ENCODE data around the gene SLC1A4. TPM values are rescaled to one million over a fixed set of nuclear protein-coding genes. Genes with fewer than 3 reads are reported as not detected.
A peak's percentile ranks its signal among the peaks of the same experiment; 100 is the strongest.

The SLC1A4 gene
- total RNA-seq, 1 donor = 7.8 TPM

DNA sequence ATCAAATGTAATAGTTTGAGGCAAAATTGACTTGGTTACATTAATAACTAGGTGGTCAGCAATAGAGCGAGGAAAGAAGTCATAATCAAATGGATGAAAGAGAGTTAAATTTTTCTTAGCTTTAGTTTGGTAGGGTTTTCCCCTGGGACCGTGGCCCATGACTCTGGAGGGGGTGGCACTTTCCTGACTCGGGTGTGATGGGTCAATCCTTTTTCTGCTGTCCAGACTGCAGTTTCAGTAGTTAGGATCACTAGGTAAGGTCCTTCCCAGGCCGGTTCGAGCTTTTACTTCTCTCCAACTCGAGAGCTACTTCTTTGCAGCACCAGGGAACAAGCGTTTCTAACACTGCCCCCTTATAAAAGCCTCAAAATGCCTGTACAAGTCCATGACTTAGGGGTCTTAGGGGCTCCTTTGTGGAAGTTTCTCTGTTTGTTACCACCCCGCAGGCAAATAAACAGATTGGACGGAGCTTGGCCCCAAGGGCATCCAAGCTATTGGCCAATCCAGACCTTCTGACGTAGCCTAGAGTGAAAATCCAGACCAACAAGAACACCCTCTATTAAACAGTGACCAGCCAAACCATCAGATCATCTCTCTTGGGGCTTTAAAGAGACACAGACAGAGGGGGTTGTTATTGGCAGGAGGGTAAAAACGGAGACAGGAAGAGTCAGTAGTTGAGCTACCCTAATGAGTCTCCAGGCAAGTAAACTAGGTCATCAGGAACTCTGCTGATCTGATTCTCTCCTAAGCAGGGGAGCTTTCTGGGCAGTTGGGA, 57.6 kb downstream of the SLC1A4 start:
- TF ChIP-seq, protein P1, sequence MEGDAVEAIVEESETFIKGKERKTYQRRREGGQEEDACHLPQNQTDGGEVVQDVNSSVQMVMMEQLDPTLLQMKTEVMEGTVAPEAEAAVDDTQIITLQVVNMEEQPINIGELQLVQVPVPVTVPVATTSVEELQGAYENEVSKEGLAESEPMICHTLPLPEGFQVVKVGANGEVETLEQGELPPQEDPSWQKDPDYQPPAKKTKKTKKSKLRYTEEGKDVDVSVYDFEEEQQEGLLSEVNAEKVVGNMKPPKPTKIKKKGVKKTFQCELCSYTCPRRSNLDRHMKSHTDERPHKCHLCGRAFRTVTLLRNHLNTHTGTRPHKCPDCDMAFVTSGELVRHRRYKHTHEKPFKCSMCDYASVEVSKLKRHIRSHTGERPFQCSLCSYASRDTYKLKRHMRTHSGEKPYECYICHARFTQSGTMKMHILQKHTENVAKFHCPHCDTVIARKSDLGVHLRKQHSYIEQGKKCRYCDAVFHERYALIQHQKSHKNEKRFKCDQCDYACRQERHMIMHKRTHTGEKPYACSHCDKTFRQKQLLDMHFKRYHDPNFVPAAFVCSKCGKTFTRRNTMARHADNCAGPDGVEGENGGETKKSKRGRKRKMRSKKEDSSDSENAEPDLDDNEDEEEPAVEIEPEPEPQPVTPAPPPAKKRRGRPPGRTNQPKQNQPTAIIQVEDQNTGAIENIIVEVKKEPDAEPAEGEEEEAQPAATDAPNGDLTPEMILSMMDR (IDR thresholded peaks at IDR 0.05; ENCODE audit: insufficient read depth, low read depth, low read length) = no peak
- DNase-seq (ENCODE audit: low read depth) = no peak
- H3K4me3 ChIP-seq (ENCODE audit: low read depth, low read length) = no peak overlapping the region

DNA sequence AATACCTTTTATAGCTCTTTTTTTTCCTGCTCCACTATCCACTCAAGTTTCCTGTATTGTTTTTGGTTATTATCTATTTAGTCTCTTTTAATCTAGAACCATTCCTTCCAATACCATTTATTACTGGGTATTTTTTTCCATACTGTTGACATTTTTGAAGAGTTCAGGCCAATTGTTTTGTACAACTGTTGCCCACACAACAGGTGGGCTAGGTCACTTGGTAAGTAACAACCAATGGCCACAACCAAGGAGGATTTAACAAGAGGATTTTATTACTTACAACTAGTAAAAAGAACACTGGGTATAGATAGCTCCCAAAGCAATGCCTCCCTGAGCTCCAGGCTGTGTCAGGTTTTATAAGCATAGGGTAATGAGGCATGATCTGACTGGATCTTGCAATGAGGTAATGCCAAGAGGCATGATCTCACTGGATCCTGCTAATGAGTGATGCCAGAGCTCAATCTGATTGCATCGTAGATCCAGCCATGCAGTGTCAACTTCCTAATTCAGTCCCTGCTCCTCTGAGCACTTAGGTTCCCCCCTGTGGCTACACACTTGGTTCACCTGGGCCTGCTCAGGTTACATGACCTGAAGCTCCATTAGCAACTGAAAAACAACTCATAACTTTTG, 59.9 kb downstream of the SLC1A4 start:
- TF ChIP-seq, protein P1 (IDR thresholded peaks at IDR 0.05; ENCODE audit: insufficient read depth, low read depth, low read length) = no peak
- no peak for DNase-seq (ENCODE audit: low read depth)
- no peak overlapping the region for H3K4me3 ChIP-seq (ENCODE audit: low read depth, low read length)

DNA sequence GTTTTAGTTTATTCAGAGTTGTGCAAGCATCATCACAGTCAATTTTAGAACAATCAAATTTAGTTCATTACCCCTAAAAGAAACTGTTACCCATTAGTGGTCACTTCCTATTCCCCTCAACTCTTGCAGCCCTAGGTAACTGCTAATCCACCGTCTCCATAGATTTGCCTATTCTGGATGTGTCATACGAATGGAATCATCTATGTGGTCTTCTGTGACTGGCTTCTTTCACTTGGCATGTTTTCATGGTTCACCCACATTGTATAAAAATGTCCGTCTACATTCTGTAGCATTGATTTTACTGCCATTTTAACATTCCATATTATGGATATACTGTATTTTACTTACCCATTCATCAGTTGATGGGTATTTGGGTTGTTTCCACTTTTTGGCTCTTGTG, 61.7 kb downstream of the SLC1A4 start:
- DNase-seq (ENCODE audit: low read depth) = no peak
- TF ChIP-seq, protein P1 (IDR thresholded peaks at IDR 0.05; ENCODE audit: insufficient read depth, low read depth, low read length) = no peak
- H3K4me3 ChIP-seq (ENCODE audit: low read depth, low read length) = no peak overlapping the region

DNA sequence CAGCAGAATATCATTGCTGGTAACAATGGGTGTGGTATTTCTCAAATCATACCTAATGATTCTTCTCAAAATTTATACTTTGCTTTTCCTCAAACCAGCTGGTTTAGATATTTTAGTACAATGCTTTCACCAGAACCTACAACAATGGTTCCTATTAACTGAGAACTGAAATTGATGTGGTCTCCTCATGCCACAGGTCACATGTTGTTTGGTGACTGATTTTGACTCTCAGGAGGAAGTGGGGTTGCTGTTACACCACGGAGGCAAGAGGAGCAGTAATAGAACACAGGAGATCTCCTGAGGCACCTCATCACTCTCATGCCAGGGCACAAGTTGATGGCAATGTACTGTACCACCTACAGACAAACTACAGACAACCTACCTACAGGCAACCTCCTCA, 64.0 kb downstream of the SLC1A4 start:
- TF ChIP-seq, protein P1 (IDR thresholded peaks at IDR 0.05; ENCODE audit: insufficient read depth, low read depth, low read length) = no peak
- no peak overlapping the region for H3K4me3 ChIP-seq (ENCODE audit: low read depth, low read length)
- no peak for DNase-seq (ENCODE audit: low read depth)

DNA sequence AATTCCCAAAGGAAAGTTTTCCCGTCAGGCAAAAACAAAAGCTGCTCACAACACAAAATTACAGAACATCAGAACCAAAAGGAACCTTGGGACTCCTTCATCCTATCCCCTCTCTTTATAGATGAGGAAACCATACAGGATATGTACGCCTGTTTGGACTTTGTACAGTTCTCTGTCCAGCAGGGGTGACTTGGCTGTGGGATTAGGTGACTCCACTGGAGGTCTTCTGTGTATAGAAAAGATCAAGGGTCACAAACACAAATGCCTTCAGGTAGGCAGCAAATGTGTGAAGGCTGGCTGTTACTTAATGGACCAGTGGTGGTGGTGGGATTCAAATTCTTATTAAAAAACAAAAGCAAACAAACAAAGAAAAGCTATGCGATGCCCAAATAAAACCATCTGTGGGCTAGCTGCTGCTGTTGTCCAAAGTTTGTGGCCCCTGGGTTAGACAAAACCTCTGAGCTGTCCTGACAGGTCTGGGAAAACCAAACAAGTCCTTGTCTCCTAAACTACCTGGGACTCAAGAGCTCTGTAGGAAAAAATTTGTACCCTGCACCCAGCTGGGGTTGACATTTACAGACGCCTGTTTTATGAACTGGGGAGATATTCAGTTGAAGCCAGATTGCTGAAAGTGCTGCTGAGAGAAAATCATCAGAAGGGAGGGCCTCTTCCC, 65.7 kb downstream of the SLC1A4 start:
- DNase-seq (ENCODE audit: low read depth) = no peak
- TF ChIP-seq, protein P1 (IDR thresholded peaks at IDR 0.05; ENCODE audit: insufficient read depth, low read depth, low read length) = no peak
- no peak overlapping the region for H3K4me3 ChIP-seq (ENCODE audit: low read depth, low read length)

DNA sequence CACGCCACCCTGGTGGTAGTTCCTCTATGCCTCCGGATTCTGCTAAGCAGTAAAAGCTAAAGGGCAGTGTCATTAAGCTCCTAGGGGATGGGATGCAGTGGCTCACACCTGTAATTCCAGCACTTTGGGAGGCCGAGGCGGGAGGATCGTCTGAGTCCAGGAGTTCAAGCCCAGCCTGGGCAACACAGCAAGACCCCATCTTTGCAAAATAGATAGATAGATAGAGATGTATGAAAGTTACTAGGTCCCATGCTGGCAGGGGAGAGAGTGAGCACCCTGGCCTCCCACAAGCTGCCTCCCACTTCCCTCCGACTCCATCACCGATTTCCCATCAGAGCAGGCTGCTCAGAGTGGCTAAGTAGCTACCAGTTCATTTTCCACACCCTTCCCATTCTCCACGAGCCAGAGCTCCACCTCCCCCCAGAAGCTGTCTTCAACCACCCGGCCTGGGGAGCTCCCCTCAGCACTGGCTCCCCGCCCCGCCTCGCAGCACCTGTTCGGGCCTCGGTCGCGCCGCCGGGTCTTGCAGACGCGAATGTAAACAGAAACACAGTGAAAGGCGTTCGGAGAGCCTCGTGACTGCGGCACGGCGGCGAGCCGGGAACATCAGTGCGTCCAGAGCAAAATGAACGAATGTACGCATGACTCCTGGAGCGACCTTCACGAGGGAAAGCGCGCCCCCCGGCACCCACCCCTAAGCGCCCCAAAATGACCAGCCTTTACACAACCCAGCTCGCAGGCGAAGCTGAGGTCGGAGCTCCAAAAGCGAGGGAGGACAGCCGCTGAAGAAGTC, 66.4 kb downstream of the SLC1A4 start:
- DNase-seq (ENCODE audit: low read depth) = no peak
- peak overlapping the region; percentile 77 for H3K4me3 ChIP-seq (ENCODE audit: low read depth, low read length)
- TF ChIP-seq, protein P1 (IDR thresholded peaks at IDR 0.05; ENCODE audit: insufficient read depth, low read depth, low read length) = no peak
